ENCODE data around the gene NTM. TPM values are rescaled to one million over a fixed set of nuclear protein-coding genes. Genes with fewer than 3 reads are reported as not detected.

NTM gene
- total and polyA plus RNA-seq, 2 of the 8 experiments (the other 6 are each of a cell fraction or from before 2014, with no cell fraction given): 13.4 to 20.0 TPM

DNA sequence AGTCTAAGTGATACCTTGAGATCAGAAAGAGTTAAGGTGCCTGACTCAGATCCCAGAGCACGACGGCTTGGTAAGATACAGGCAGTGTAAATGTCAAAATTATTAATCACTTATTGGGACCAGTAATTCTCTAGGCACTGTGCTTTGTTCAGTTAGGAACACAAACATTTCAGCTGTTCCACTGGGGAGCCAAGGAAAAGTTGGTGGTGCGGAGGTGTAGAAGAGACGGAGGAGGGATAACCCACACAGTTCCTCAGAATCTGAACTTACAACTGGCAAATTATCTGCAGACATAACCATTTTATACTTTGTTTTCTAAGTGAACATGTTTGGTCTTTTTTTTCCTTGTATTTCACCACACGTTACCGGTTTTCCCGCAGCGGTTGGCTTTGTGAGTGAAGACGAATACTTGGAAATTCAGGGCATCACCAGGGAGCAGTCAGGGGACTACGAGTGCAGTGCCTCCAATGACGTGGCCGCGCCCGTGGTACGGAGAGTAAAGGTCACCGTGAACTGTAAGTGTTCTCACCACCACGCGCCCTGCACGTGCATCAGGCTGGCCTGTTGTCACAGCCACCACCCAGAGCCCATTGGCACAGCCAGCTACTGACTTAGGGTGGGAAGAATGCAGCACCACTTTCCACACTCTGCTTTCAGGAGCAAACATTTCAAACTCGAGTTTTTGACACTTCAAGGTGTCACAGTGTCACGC, 937.0 kb downstream of the NTM start (continued):
- TF ChIP-seq, protein P1, sequence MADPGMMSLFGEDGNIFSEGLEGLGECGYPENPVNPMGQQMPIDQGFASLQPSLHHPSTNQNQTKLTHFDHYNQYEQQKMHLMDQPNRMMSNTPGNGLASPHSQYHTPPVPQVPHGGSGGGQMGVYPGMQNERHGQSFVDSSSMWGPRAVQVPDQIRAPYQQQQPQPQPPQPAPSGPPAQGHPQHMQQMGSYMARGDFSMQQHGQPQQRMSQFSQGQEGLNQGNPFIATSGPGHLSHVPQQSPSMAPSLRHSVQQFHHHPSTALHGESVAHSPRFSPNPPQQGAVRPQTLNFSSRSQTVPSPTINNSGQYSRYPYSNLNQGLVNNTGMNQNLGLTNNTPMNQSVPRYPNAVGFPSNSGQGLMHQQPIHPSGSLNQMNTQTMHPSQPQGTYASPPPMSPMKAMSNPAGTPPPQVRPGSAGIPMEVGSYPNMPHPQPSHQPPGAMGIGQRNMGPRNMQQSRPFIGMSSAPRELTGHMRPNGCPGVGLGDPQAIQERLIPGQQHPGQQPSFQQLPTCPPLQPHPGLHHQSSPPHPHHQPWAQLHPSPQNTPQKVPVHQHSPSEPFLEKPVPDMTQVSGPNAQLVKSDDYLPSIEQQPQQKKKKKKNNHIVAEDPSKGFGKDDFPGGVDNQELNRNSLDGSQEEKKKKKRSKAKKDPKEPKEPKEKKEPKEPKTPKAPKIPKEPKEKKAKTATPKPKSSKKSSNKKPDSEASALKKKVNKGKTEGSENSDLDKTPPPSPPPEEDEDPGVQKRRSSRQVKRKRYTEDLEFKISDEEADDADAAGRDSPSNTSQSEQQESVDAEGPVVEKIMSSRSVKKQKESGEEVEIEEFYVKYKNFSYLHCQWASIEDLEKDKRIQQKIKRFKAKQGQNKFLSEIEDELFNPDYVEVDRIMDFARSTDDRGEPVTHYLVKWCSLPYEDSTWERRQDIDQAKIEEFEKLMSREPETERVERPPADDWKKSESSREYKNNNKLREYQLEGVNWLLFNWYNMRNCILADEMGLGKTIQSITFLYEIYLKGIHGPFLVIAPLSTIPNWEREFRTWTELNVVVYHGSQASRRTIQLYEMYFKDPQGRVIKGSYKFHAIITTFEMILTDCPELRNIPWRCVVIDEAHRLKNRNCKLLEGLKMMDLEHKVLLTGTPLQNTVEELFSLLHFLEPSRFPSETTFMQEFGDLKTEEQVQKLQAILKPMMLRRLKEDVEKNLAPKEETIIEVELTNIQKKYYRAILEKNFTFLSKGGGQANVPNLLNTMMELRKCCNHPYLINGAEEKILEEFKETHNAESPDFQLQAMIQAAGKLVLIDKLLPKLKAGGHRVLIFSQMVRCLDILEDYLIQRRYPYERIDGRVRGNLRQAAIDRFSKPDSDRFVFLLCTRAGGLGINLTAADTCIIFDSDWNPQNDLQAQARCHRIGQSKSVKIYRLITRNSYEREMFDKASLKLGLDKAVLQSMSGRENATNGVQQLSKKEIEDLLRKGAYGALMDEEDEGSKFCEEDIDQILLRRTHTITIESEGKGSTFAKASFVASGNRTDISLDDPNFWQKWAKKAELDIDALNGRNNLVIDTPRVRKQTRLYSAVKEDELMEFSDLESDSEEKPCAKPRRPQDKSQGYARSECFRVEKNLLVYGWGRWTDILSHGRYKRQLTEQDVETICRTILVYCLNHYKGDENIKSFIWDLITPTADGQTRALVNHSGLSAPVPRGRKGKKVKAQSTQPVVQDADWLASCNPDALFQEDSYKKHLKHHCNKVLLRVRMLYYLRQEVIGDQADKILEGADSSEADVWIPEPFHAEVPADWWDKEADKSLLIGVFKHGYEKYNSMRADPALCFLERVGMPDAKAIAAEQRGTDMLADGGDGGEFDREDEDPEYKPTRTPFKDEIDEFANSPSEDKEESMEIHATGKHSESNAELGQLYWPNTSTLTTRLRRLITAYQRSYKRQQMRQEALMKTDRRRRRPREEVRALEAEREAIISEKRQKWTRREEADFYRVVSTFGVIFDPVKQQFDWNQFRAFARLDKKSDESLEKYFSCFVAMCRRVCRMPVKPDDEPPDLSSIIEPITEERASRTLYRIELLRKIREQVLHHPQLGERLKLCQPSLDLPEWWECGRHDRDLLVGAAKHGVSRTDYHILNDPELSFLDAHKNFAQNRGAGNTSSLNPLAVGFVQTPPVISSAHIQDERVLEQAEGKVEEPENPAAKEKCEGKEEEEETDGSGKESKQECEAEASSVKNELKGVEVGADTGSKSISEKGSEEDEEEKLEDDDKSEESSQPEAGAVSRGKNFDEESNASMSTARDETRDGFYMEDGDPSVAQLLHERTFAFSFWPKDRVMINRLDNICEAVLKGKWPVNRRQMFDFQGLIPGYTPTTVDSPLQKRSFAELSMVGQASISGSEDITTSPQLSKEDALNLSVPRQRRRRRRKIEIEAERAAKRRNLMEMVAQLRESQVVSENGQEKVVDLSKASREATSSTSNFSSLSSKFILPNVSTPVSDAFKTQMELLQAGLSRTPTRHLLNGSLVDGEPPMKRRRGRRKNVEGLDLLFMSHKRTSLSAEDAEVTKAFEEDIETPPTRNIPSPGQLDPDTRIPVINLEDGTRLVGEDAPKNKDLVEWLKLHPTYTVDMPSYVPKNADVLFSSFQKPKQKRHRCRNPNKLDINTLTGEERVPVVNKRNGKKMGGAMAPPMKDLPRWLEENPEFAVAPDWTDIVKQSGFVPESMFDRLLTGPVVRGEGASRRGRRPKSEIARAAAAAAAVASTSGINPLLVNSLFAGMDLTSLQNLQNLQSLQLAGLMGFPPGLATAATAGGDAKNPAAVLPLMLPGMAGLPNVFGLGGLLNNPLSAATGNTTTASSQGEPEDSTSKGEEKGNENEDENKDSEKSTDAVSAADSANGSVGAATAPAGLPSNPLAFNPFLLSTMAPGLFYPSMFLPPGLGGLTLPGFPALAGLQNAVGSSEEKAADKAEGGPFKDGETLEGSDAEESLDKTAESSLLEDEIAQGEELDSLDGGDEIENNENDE (IDR thresholded peaks at IDR 0.05; ENCODE audit: insufficient replicate concordance, low read length): no peak
- TF ChIP-seq TAF7 (optimal IDR thresholded peaks at IDR 0.05; ENCODE audit: borderline replicate concordance, low read depth, low read length) (no peak), PHF8 (conservative IDR thresholded peaks at IDR 0.05; ENCODE audit: low read depth, low read length) (no peak), YY1 (IDR thresholded peaks at IDR 0.05; ENCODE audit: low read depth, low read length) (no peak), CTBP2 (IDR thresholded peaks at IDR 0.05; ENCODE audit: borderline replicate concordance, insufficient read depth, insufficient read length, low read length) (no peak), NRF1 (IDR thresholded peaks at IDR 0.05; ENCODE audit: low read depth, low read length) (no peak), BACH1 (IDR thresholded peaks at IDR 0.05; ENCODE audit: low read length) (no peak), POLR2A (IDR thresholded peaks at IDR 0.05; ENCODE audit: control extremely low read depth in 1 of 2, low read depth in 2 of 2, low read length in 2 of 2) (no peak), SP2 (IDR thresholded peaks at IDR 0.05; ENCODE audit: low read length) (no peak), SP1 (IDR thresholded peaks at IDR 0.05; ENCODE audit: low read depth, low read length) (no peak), TCF12 (IDR thresholded peaks at IDR 0.05; ENCODE audit: low read depth, low read length) (no peak), POLR2AphosphoS5 (IDR thresholded peaks at IDR 0.05; ENCODE audit: low read depth, low read length) (no peak)
